H7 (cell line): Measurements from ENCODE around the gene LRRC36. TPM values are rescaled to one million over a fixed set of nuclear protein-coding genes. Genes with fewer than 3 reads are reported as not detected.
A peak's percentile ranks its signal among the peaks of the same experiment; 100 is the strongest.

ENCODE experiments used
- DNase-seq: peaks from one replicate; pipeline ENCODE4 v3.0.0; 2012
- H3K27me3 ChIP-seq: 2 replicates; pipeline ENCODE4 v1.6.0; 2011; ENCODE audit warnings: mild to moderate bottlenecking, low read length; ENCODE audit not compliant: control insufficient read depth, insufficient read depth
- H3K36me3 ChIP-seq: replicated peaks from 2 replicates; pipeline ENCODE4 v1.5.1; 2011; ENCODE audit warnings: low read length; ENCODE audit not compliant: control insufficient read depth, insufficient read depth
- H3K4me3 ChIP-seq: 2 replicates; pipeline ENCODE4 v1.5.1; 2011; ENCODE audit warnings: low read depth, mild to moderate bottlenecking, control low read depth, low read length, moderate library complexity; ENCODE audit not compliant: insufficient read depth
- total RNA-seq: library from RNA; depleted of rRNA; stranded (reverse); fragments of >200 nt; shearing (Covaris generic); gene quantifications from 2 replicates; pipeline ENCODE4 v1.2.3, GENCODE V29; 2014; rRNA removed

The LRRC36 gene
- total RNA-seq, 1 experiment from 2014 or later: not detected

GRCh38 chr16:67430977-67431774 is 104.6 kb downstream of the LRRC36 start, which contains the start of gene HSD11B2:
TSS of gene HSD11B2 (plus strand) at chr16:67431121. CDS start at chr16:67431249, 128 bp downstream.
- DNase-seq: peak; percentile 96
- H3K4me3 ChIP-seq: peak within 1 kb of the TSS; percentile 76
- peaks cover 22% of the 10 kb centered on the region for H3K27me3 ChIP-seq
- no peaks in the 10 kb centered on the region; the same call in 1 of the 2 replicates for H3K36me3 ChIP-seq

DNA sequence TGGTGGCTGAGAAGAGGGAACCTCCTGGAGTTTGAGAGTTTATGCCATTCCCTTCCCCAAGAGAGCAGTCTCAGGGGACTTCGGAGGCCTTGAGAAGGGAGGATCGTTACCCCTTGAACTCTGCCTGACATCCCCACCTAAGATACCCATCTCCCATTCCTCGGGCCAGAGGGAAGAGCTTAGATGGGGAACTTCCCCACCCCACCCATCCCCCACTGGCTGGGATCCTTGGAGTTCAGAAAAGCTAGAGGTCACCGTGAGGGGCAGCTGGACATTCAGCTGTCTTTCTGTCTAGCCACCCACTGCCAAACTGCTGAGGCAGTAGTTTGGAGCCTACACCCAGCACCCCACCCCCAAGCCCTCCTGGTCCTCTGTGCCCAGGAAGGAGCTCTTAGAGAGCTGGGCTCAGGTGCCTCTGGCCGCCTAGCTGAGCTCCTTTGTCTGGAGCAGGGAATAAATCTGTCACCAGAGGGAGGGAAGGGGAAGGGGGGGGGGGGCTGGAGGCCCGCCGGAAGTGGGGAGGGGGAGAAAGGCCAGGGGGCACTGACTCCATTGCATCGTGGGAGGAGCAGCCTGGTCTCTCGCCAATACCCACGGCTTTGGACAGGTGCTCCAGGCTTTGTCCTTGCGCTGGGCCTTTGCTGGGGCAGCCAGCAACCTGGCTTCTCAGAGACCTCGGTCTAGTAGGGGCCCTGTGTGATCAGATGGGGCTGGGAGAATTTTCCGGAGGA is 105.3 kb downstream of the LRRC36 start:
- peaks cover 22% of the 10 kb centered on the region for H3K27me3 ChIP-seq
- H3K36me3 ChIP-seq: peaks cover 2% of the 10 kb centered on the region
- peak overlapping the region; percentile 71 for H3K4me3 ChIP-seq
- DNase-seq: peak; percentile 89

DNA sequence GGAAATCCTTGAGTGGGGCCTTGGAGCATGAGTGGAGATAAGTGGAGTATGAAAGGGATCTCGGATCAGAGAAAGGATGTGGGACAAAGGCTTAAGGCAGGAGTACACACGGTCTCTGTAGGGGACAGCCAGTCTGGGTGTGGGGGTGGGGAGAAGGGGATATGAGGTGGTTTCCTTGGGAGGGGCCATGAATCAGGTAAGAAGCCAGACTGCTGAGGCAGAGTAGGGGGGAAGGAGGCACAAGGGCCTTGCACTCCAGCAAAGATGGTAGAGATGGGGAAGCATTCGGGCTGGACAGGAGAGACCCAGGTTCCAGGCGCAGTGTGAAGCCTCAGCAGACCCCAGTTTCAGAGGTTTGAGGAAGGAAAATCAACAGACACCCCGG is 105.9 kb downstream of the LRRC36 start:
- Histone ChIP-seq H3K27me3 (peaks cover 22% of the 10 kb centered on the region), H3K4me3 (peak overlapping the region; percentile 71), H3K36me3 (peaks cover 2% of the 10 kb centered on the region)
- peak; percentile 68 for DNase-seq

GRCh38 chr16:67433131-67433719 is 106.6 kb downstream of the LRRC36 start:
- Histone ChIP-seq H3K4me3 (no peak overlapping the region), H3K27me3 (peaks cover 22% of the 10 kb centered on the region), H3K36me3 (peaks cover 2% of the 10 kb centered on the region)
- DNase-seq: no peak

Other genes with a start within 250 kb of the LRRC36 start
- gene PHAF1, start 216.9 kb upstream of the LRRC36 start, total RNA-seq: 24.1 and 32.1 TPM in 2 replicates
- gene B3GNT9, start 175.8 kb upstream of the LRRC36 start, total RNA-seq: 7.6 and 8.7 TPM in 2 replicates
- gene TRADD, start 166.9 kb upstream of the LRRC36 start, total RNA-seq: 1.3 and 1.8 TPM in 2 replicates
- 0.67 and 0.73 TPM in 2 replicates for gene FBXL8, start 166.9 kb upstream of the LRRC36 start, total RNA-seq
- gene HSF4, start 162.1 kb upstream of the LRRC36 start, total RNA-seq: 1.6 and 4.0 TPM in 2 replicates
- gene NOL3, start 156.3 kb upstream of the LRRC36 start, total RNA-seq: 5.3 and 7.4 TPM in 2 replicates
- 16.2 and 18.9 TPM in 2 replicates for gene MATCAP1, start 142.9 kb upstream of the LRRC36 start, total RNA-seq
- gene EXOC3L1, start 136.7 kb upstream of the LRRC36 start, total RNA-seq: 3.6 and 4.8 TPM in 2 replicates
- gene E2F4, start 134.7 kb upstream of the LRRC36 start, total RNA-seq: 104 and 117 TPM in 2 replicates
- gene ELMO3, start 127.7 kb upstream of the LRRC36 start, total RNA-seq: 10.4 and 11.4 TPM in 2 replicates
- 19.3 and 27.3 TPM in 2 replicates for gene TMEM208, start 99.7 kb upstream of the LRRC36 start, total RNA-seq
- gene FHOD1, start 79.3 kb upstream of the LRRC36 start, total RNA-seq: 22.4 and 37.4 TPM in 2 replicates
- gene SLC9A5, start 77.8 kb upstream of the LRRC36 start, total RNA-seq: 1.6 and 2.5 TPM in 2 replicates
- 9.6 and 15.0 TPM in 2 replicates for gene PLEKHG4, start 47.3 kb upstream of the LRRC36 start, total RNA-seq
- gene KCTD19, start 74 bp upstream of the LRRC36 start, total RNA-seq: 0.89 and 2.1 TPM in 2 replicates
- gene TPPP3, start 66.7 kb downstream of the LRRC36 start, total RNA-seq: 0.44 and 0.80 TPM in 2 replicates
- 8.0 and 10.3 TPM in 2 replicates for gene ZDHHC1, start 89.7 kb downstream of the LRRC36 start, total RNA-seq
- gene HSD11B2, start 104.3 kb downstream of the LRRC36 start, total RNA-seq: 25.1 and 35.1 TPM in 2 replicates
- gene ATP6V0D1, start 154.3 kb downstream of the LRRC36 start, total RNA-seq: 58.4 and 76.9 TPM in 2 replicates
- 1.1 TPM in 1 of 2 replicates, not detected in the other for gene AGRP, start 156.7 kb downstream of the LRRC36 start, total RNA-seq
- gene RIPOR1, start 202.0 kb downstream of the LRRC36 start, total RNA-seq: 8.5 and 9.5 TPM in 2 replicates
- 35.7 and 42.9 TPM in 2 replicates for gene CTCF, start 235.7 kb downstream of the LRRC36 start, total RNA-seq